Right renal cortex interstitium (tissue), 3 donors: Measurements from ENCODE around the gene CABLES1. TPM values are rescaled to one million over a fixed set of nuclear protein-coding genes. Genes with fewer than 3 reads are reported as not detected.
"Not testable (repeated sequence)": the region's sequence is repeated elsewhere in the genome, so short reads cannot be mapped to it uniquely, and the experiment has no call there.

Source experiments
- DNase-seq, 3 donors: peaks; one replicate each; pipeline ENCODE4 v3.0.0-alpha.2; 2013; ENCODE audit warnings: low read depth in 3 of 3, low spot score in 2 of 3
- polyA plus RNA-seq, 3 donors: library from polyadenylated mRNA; unstranded; fragments of 120-200 nt; gene quantifications; one replicate each; pipeline ENCODE4 v1.2.1, GENCODE V29; 2013; ENCODE audit not compliant: insufficient read length in 3 of 3

The CABLES1 gene
- polyA plus RNA-seq, 3 donors: 24.3 to 25.8 (median 25.8) TPM

GRCh38 chr18:23281626-23282436 is 146.5 kb downstream of the CABLES1 start:
- DNase-seq: no peak

GRCh38 chr18:23282437-23282781 is 147.1 kb downstream of the CABLES1 start:
- DNase-seq: no peak

- no peak for DNase-seq
Measured at GRCh38 chr18:23283916-23284430, 148.7 kb downstream of the CABLES1 start.

DNA sequence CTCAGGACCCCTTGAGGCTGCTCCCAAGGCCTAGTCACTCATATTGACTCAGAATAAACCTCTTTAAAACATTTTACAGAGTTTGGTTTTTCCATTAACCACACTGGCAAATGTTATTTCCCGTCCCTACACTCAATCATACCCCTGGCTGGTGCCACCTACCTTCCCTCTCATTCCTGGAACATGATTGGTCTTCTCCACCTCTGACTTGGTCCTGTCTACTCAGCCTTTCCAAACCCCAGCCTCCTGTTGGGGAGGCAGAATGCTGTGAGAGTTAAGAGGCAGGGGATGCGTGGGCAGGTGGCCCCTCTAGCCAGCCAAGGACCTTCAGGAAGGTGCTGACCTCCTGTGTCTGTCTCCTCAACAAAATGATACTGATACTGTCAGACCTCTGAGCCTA is 149.3 kb downstream of the CABLES1 start:
- no peak for DNase-seq

GRCh38 chr18:23285581-23285980 is 150.3 kb downstream of the CABLES1 start:
- DNase-seq: not testable (repeated sequence)

DNA sequence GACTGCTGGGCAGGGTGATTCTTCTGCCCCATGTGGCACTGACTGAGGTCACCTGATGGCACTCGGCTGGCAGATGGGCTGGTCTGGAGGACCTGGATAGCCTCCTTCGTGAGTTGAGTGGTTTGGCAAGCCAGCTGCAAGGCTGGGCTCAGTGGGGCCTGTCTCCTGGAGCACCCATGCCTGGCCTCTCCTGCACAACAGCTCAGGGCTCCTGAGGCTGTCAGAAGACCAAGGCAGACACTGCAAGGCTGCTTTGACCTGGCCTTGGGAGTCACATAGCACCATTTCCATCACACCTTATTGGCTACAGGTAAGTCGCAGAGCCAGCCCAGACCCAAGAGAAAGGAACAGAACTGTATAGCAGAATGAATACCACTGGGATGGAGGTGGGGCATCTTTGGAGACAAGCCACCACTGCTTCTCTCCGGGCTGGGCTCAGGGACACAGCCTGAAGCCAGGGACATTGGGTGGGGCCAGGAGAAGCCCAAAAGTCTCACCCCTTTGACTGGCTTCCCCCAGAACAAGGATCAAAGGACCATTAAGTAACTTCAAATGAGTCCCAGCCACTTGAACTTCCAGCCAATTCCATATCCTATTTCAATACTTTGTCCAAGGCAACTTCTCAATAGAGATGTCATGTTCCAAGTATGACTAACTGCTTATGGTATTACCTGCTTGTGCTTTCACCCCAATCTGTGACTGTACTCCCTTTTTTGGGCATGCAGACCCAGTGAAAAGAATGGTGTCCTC is 156.3 kb downstream of the CABLES1 start:
- no peak for DNase-seq

- no peak for DNase-seq
Measured at GRCh38 chr18:23300231-23300805, 165.0 kb downstream of the CABLES1 start.

- no peak for DNase-seq
Measured at GRCh38 chr18:23301972-23302371, 166.7 kb downstream of the CABLES1 start.

DNA sequence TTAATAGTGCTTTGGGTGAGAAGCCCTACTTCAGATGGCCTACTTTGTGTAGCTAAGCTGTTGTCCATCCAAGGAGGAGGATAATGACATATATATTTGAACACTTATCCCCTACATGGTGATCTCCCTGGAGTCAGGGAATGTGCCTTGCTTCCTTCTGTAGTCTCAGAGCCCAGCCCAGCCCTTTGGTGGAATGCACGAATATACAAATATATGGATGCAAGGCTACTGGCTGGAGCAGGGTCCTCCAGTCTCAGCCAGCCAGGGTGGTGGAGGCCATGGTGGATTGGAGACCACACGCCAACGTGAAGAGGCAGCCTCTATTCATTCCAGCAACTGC is 167.2 kb downstream of the CABLES1 start:
- no peak for DNase-seq

DNA sequence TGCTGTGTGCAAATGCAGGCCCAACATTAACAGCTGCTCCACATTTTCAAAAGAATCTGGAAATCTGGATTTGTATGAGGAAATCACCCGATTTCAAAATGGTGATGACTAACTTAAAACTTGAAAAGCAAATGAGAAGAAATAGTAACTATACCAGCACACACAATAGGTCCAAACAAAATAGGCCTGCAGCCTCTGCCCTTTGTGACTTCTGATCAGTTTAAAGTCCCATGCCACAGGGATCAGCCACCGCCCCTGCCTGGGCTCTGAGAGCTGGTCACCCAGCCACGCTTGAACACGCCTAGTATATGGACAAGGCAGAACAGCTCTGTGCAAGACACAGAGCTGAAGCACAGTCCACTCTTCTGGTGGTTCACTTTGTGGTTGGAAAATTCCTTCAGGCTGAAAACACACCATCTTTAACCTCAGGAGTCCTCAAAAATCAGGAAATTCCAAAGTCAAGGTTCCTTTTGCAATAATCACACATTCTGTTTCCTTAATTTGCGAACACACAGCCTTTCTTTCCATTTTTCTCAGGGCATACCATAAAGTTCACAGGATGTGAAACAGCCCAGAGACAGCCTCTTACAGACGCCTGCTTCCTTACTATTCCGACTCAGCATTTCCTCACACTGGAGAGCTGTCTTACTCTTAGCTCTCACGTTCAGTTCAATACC is 167.7 kb downstream of the CABLES1 start:
- no peak for DNase-seq

GRCh38 chr18:23306822-23307221 is 171.5 kb downstream of the CABLES1 start:
- DNase-seq: no peak

- no peak for DNase-seq
Measured at GRCh38 chr18:23307567-23308295, 172.4 kb downstream of the CABLES1 start.

Other genes with a start within 250 kb of the CABLES1 start
- gene RBBP8, start 202.2 kb upstream of the CABLES1 start, polyA plus RNA-seq: 10 to 100 TPM; 56.2 to 70.9 (median 64.1) TPM